NCI-H1930 (cell line): ENCODE results near the gene EID2.

Experiments
- DNase-seq, 2 experiments: peaks; one replicate each; lab custom pipeline; 2025; lab: John Stamatoyannopoulos, UW

Gene EID2

GRCh38 chr19:39539518-39540332 is at the start of gene EID2:
Gene EID2 (minus strand): TSS chr19:39540161. CDS start chr19:39540079, 82 bp downstream.
- DNase-seq = peak; percentile 94 to 97

- DNase-seq = no peak
Measured at GRCh38 chr19:39588066-39588465, 48.1 kb upstream of the EID2 start.

- DNase-seq = no peak
Measured at GRCh38 chr19:39587496-39587895, 47.5 kb upstream of the EID2 start.

GRCh38 chr19:39582891-39583625 is 43.1 kb upstream of the EID2 start:
- DNase-seq = no peak

GRCh38 chr19:39582442-39582841 is 42.5 kb upstream of the EID2 start:
- no peak for DNase-seq

- no peak for DNase-seq
Measured at GRCh38 chr19:39568604-39569003, 28.6 kb upstream of the EID2 start.

GRCh38 chr19:39566064-39566463 is 26.1 kb upstream of the EID2 start:
- DNase-seq = no peak

- no peak for DNase-seq
Measured at GRCh38 chr19:39563408-39563807, 23.4 kb upstream of the EID2 start.

GRCh38 chr19:39558624-39559117 is 18.7 kb upstream of the EID2 start:
- no peak for DNase-seq

GRCh38 chr19:39557811-39558623 is 18.1 kb upstream of the EID2 start:
- peak; percentile 32 to 76 for DNase-seq

GRCh38 chr19:39555883-39556282 is 15.9 kb upstream of the EID2 start:
- DNase-seq = no peak

GRCh38 chr19:39554701-39555311 is 14.8 kb upstream of the EID2 start:
- no peak for DNase-seq

- no peak for DNase-seq
Measured at GRCh38 chr19:39553082-39553652, 13.2 kb upstream of the EID2 start.

- no peak for DNase-seq
Measured at GRCh38 chr19:39550197-39550596, 10.2 kb upstream of the EID2 start.

GRCh38 chr19:39546599-39546998 is 6.6 kb upstream of the EID2 start:
- DNase-seq = no peak

- no peak for DNase-seq
Measured at GRCh38 chr19:39544911-39545310, 5.0 kb upstream of the EID2 start.

- no peak for DNase-seq
Measured at GRCh38 chr19:39544226-39544903, 4.4 kb upstream of the EID2 start.

- DNase-seq = no peak
Measured at GRCh38 chr19:39543477-39543857, 3.5 kb upstream of the EID2 start.

- no peak for DNase-seq
Measured at GRCh38 chr19:39542206-39542605, 2.2 kb upstream of the EID2 start.

GRCh38 chr19:39540333-39540673 is 342 bp upstream of the EID2 start:
- no peak for DNase-seq

GRCh38 chr19:39539165-39539517 is 820 bp downstream of the EID2 start:
- DNase-seq = no peak
